Suppressor macrophage treated with lipopolysaccharide for 1 hour (primary cell): ENCODE data around the gene GSX2.
A peak's percentile ranks its signal among the peaks of the same experiment; 100 is the strongest.

ENCODE experiments used
- DNase-seq, 3 donors: peaks; one replicate each; pipeline ENCODE4 v3.0.0-alpha.2; 2020 to 2022

GSX2 gene

DNA sequence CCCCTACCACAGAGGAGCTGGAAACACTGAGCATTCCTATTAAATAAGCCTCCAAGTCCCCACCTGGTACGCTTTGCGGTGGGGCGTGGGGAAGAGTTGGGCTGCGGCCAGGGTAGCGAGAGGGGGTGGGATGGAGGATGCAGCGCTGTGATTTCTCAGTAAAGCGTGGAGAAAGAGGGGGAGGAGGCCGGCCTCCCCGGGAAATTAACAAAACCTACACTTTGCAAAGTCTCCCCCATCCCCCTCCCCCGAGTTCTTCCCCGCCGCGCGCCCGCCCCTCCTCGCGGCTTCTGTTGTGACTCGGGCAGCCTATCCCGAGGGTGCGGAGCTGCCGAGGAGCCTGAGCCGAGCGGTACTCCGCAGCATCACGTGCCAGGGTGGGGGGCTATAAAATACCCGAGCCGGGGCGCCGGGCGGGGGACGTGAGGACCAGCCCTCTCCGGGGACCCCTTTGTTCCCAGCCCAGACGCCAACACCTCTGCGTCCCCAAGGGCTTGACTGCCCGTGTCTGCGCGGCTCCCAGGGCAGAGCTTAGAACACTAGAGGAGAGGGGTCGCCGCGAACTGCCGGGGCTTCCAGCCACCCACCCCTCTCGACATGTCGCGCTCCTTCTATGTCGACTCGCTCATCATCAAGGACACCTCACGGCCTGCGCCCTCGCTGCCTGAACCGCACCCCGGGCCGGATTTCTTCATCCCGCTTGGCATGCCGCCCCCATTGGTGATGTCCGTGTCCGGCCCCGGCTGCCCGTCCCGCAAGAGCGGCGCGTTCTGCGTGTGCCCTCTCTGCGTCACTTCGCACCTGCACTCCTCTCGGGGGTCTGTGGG lies at the start of gene GSX2:
GSX2 (plus strand) TSS at position 416 of the 827 bp plus-strand sequence; CDS start at position 598, 182 bp downstream.
- no peak for DNase-seq

DNA sequence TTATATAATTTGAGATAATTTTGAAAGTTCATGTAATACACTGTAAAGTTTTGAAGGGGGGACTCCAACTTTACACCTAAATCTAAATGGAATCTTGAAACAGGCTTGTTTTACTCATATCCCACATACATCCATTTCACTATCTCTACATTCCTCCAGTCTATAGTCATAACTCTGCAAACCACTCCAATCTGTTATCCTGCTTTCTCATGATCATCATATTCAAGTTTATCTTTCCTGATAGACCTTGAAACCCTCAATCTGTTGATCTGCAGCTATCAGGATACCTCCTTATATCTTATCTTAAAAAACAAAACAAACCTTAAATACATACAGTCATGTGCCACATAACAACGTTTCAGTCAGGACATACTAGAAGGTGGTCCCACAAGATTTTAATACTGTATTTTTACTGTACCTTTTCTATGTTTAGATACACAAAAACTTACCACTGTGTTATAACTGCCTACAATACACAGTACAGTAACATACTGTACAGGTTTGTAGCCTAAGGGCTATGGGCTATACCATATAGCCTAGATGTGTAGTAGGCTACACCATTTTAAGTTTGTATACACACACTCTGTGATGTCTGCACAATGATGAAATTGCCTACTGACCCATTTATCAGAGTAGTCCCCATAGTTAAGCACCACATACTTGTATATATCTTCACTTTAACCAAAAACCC lies 49.6 kb upstream of the GSX2 start:
- DNase-seq = no peak

DNA sequence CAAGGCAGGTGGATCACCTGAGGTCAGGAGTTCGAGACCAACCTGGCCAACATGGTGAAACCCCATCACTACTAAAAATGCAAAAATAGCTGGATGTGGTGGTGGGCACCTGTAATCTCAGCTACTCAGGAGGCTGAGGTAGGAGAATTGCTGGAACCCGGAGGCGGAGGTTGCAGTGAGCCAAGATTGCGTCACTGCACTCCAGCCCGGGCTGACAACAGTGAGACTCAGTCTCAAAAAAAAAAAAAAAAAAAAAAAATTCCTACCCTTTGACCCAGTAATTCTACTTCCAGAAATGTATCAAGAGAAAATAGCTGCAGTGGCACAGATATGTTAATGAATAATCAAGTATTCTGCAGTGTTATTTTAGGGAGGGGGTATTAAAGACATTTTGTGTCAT lies 46.6 kb upstream of the GSX2 start:
- peak; percentile 51 to 67 (median 60) for DNase-seq

DNA sequence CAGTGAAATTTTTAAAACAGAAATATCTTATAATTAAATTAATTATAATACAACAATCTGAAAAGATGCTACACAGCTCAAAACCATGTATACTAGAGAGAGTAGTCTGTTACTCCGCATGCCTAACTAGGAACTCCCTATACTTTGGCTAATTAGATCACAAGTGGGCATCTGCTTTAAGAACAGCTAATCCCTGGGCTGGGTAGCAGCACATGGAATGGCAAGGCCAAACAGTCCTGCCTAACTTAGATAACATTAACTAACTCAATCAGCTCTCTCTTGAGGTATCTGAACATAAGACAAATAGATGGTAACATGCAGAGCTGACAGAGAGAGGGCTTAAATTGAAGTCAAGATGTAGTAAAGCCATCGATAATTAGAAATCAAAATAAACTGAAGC lies 45.5 kb upstream of the GSX2 start:
- DNase-seq = no peak

DNA sequence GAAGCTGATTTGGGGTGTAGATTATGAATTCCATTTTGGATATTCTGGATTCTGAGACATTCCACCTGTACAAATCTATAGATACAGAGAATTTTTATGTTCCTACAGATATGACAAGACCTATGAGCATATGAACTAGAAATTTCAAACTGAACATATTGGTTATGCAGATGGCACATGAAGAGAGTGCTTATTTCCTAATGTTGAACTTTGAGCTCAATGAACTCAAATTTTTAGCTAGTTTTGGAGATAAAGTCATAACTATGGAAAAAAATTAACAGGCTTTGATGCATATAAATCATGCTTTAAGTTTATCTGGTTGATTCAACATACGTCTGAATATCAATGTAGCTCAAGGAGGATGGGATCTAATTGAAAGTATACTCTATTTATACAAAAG lies 44.5 kb upstream of the GSX2 start:
- no peak for DNase-seq

DNA sequence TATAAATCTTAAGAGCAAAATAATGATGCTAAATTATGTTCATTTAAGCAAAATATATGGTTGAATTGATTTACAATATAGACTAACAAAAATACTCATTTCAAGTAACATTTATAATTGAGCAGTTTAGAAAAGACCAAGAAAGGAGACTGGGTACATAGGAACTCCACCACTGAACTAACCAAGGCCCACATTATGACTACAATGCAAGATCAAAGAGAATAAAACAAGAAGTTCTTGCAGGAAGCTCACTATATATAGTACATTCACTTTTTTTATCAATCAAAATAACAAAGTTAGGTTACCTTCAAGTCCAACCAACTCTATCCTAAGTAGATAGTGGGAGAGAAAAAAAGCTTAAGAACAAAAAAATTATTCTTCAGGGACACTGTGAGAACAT lies 43.6 kb upstream of the GSX2 start:
- DNase-seq = no peak

DNA sequence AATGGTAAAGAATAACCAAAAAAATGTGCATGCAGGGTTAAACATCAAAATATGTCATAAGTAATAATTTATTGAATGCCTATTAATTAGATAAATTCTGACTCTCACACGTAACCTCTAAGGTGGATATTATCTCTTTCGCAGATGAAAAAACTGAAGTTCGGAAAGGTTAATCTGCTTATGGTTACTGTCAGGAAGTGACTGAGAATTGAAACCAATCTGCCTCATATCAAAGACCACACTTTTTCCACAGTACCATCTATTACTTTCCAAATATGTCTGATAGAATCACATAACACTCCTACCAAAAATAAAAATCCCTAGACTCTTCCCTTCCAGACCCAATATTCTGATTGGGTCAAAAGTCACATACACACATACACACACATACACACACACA lies 41.8 kb upstream of the GSX2 start:
- DNase-seq = no peak

DNA sequence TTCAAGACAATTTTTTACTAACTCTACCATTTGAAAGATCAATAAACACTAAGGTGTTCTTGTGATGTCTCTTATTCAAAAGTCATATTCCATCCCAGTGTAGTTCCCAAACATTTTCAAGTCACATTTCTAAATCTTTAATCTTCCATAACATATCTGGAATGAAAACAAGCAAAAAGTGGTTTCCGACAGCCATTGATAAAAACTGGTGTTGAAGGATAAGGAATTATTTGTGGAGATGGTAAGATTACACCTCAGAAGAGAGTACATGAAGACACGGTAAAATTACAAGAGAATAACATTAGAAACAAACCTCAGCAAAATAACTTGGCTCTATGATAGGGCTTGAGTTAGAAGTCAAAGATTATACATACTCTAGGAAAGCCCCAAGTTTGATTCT lies 39.8 kb upstream of the GSX2 start:
- DNase-seq = no peak

DNA sequence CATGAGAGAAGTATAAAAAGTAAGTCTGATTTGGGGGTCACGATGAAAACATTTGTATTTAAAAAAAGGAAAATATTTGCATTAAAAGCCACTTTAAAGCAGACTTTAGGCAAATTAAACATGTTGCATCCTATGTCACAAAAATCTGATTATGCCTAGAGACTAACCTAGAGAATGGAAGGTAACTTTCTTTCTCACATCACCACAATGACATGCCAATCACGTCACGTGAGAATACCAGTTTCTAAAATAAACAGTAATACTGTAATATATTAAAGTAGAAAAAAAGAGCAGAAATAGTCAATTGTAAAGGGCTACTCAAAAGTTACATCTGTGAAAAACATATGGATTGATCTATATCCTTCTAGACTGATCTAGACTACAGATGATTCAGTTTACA lies 38.9 kb upstream of the GSX2 start:
- no peak for DNase-seq

DNA sequence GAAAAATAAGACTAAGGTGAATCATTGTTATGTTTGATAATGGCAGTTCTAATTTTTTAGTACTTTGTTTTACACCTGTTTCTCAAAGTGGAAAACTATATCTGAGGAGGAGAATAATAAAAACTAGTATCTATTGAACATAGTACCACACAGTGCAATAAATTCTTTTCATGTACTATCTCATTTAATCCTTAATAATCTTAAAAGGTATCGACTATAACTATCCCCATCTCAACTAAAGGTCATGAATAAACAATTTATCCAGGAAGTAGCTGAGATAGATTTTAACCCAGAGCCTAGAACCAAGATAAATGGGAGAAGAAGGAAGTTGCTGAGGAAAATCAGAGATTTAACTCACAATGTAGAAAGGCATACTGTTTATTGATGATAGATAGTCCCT lies 38.1 kb upstream of the GSX2 start:
- no peak for DNase-seq

DNA sequence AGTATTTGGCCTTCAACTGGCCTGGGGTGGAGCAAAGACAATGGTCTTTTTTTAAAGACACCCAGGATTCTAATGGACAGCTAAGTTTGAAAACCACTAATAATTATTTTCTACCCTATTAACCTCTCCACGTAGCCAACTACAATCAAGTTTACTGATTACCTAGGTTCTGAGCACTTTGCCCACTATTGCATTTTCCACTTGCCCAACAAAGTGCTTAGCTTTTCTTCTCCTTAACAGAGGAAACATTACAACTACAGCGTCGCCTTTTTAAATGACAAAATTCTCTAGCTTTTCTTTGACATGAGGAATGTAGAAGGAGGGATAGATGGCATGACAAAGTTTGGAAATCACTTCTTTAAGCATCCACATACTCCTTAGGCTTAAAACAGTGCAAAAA lies 37.6 kb upstream of the GSX2 start:
- no peak for DNase-seq

DNA sequence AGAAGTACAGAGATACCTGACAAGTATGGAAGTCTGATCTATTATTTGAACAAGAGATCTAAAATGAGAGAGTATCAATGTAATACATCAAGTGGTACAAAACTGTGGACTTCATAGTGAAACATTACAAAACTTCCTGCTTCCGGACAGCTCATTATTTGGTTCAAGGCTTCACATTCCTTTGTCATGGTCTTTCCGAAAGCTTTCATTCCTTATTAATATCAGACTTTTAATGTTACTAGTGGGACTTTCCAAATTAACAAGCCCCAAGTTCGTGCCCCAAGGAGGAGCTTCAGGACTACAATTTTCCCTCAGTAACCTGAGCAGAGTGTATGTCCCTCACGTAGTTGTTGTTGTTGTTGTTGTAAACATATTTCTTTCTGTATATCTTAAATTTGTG lies 36.7 kb upstream of the GSX2 start:
- peak; percentile 60 to 82 (median 80) for DNase-seq

DNA sequence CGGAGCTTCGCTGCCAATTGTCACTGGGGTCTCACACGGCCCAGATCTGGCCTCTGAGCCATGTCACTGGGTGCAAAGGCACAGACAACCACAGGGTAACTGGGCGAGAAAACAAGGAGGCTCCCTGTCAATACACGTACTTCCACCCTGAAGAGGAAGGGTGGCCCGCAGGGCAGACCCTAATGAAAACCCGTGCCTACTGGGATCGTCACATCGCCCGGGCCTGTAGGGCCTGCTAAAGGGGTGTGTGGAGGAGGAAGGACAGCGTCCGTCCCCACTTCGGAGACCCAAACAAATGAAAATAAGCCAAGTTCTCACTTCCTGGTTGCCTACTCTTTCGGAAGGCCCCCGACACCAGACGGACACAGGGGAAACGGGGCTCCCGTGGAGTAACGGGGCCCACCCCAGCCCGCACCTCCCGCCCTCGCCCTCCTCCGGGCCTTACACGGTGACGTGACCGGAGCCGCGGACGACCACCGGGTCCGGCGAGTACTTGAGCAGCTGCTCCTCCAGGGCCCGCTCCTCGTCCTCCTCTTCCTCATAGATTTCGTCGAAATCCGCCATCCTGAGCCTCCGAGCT lies 36.1 kb upstream of the GSX2 start:
- DNase-seq = peak; percentile 43 to 51 (median 45)

DNA sequence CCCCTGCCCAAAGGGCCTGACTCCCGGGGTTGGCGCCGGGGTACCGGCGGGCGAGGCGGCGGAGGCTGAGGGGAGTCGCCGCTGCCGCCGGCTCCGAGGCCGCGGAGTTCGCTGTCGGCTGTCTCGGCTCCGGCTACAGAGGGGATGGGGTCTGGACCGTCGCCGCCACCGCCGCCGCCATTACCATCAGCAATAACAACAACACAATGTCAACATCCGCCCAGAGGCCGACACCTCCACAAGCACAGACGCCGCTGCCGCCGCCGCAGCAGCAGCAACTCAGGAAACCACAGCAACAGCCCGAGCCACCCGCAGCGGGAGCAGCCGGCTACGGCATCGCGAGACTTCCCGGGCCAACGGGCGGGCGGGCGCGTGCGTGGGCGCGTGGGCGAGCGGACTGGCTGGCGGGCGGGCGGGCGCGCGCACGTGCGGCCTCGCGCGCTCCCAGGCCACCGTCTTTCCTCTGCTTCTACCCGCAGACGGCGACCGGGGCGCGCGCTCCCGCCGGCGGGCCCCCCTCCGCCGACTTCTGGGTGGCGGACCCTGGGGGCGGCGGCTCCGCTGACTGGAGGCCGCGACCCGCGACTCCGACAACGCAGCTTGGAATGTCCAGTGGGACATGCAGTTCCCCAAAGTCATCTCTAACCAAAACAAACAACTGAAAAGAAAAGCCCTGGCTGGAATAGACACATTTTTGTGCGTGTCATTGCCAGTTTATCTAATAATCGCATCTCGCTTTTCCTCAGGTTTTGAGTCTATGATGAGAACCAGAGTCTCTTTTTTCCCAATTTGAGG lies 35.4 kb upstream of the GSX2 start, which contains the start of gene CHIC2:
CHIC2 (minus strand) TSS at position 289 of the 795 bp plus-strand sequence. CDS start 305 bp downstream, outside the sequence.
- DNase-seq = peak; percentile 96 to 99 (median 98)

DNA sequence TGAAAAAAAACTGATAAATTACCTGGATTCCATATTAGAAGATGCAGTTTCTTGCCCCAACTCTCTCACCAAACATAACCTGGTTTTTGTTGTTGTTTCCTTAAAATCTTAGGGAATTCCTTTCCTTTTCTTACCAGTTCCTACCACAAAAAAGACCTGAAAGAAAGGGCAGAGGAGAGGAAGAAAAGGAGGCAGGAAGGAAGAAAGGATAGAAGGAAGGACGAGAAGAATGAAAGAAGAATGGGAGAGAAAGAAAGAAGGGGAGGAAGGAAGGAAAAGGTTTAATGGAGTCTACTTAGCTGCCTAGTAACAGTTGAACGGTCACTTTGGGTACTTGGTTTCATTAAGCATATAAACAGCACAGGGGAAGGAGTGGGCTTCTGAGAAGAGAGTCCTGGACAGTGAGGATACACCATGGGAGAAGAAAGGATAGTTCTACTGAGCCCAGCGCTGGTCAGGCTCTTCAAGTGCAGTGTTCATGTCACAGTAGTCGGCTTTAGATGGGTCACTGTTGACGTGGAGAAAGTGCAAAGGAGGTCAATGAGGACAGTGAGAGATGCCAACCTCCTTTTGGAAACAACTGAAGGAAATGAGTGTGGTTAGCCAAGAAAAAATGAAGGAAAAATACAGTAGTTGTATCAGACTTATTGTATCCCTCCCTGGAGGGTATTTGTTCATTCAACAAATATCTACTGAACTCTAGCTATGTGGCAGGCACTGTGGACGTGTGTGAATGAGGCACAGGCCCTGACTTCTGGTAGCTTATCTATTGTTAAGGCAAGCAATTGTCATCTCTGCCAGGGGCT lies 34.5 kb upstream of the GSX2 start:
- no peak for DNase-seq

DNA sequence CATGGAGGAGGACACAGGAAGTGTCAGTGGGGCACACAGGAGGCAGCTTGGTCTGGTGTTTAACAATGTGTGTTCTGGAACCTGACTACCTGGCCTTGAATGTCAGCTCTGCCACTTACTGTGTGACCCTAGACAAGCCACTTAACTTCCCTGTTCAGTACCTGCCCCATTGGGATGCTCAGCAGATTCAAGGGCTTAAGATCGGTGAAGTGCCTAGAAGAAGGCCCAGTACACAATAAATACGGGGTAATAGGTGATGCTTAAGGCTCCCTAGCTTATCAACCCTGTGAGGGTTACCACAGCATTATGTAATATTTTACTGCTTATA lies 33.9 kb upstream of the GSX2 start:
- no peak for DNase-seq

DNA sequence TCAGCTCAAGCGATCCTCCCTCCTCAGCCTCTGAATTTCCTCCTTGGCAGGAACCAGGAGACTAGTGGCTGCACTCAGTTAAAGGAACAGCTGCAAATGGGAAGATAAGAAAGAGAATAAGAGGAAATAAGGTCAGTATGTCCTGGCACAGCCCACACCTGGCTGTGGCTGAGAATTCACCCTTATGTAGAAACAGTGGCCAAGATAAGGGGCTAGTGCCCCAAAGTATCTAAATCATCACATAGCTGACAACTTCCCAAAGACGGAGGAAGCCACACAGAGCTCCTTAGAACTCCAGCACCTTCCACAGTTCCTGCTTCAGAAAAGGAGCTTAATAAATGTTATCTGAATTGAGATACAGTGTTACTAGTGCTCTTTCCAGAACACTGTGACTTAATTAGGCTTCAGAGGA lies 33.2 kb upstream of the GSX2 start:
- DNase-seq = no peak

DNA sequence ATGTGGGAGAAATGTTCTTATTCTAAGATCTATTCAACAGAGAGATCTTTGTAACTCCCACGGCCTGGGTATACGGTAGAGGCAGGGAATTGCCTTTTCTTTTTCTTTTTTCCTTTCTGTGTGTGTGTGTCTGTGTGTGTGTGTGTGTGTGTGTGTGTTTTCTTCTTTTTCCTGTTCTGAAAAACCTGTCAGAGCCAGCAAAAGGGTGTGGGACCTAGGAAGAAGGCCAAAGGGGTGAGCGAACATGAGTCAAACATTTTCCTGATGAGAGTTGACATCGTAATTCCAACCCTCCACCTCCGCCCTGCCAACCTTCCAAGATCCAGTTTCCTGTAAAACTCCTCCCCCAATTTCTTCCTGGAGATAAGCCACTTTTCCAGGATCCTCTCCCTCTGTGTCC lies 32.8 kb upstream of the GSX2 start:
- DNase-seq = no peak

DNA sequence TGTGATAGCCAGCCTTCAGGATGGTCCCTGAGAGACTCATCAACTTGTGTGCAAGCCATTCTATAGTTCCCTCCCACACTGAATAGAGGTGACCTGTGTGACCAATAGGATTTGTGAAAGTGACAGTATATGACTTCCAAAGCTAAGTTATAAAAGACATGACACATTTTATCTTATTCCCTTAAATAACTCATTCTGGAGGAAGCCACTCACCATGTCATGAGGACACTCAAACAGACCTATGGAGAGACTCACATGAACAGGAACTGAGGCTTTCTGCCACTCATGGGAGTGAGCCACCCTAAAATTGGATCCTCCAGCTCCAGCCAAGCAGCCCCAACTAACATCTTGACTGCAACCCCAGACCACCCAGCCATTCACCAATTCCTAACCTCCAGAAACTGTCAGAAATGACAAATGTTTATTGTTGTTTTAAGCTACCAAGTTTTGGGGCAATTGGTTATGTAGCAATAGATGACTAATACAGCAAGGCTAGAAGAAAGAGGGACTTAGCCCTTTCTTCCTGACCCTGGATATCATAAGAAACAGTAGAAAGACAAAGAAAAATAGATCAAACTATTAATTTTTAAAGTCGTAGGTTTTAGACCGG lies 26.6 kb upstream of the GSX2 start:
- peak; percentile 34 to 69 (median 52) for DNase-seq

DNA sequence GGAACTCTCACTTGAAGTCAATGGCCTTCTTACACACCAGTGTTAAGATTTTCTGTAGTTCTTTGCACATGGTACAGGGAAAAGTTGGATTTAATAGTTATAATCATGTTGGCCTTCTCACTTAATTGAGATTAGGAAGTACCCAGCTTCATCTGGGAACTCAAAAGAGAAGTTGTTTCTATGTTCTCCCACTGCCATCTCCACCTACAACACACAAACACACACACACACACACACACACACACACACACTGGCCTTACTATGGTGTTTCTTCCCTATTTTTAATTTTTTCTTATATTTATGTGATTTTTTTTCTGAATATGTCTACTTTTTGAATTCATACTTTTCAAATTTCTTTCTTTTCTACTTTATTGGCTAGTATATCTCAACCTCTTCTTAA lies 25.6 kb upstream of the GSX2 start:
- peak; percentile 40 to 55 (median 46) for DNase-seq

DNA sequence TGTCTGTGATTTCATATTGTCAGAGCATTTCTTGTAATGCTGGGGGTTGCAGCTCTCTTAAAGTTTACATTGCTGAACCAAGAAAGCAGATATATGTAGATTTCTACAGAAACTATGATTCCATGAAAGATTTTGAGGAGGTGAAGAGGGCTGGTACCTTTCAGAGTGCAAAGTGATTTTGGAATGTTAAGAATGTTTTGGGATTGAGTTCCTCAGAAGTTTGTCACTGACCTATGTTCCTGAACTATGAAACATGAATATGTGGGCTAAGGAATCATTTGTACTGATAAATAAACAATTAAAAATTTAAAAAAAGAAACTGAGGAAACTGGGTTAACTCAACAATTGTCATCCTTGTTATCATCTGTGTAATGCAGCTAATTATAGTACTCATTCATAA lies 23.3 kb upstream of the GSX2 start:
- no peak for DNase-seq

DNA sequence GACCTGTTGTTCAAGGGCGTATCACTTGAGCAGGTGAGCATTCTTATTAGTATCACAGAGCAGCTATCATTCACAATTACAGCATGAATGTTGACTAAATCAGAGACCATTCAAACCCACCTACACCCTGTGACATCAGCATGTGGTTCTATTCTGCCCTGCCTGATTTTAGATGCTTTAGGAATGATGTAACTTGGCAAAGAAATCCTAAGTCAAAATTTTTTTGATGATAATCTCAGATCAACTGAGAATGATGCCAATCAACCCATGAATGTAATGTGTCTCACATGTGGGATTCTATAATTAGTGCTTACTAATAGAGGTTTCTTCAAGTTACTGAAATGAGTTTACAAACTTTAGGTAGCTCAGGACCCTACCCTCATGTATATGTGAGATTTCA lies 22.2 kb upstream of the GSX2 start:
- no peak for DNase-seq
